Mesangial cell (primary cell): Measurements from ENCODE around the gene GNAQ. TPM values are rescaled to one million over a fixed set of nuclear protein-coding genes. Genes with fewer than 3 reads are reported as not detected.

Source experiments
- total RNA-seq: library from RNA; depleted of rRNA; stranded (reverse); fragments of >200 nt; gene quantifications from 2 replicates; pipeline ENCODE4 v1.2.3, GENCODE V29; 2015

Gene GNAQ
- 20.2 and 22.8 TPM in 2 replicates for total RNA-seq

GRCh38 chr9:78031444-78031892 lies at the start of gene GNAQ:
TSS of gene GNAQ (minus strand) at chr9:78031811. CDS start at chr9:78031235, 576 bp downstream.

Other genes with a start within 250 kb of the GNAQ start
- 10.5 and 35.0 TPM in 2 replicates for gene CEP78, start 204.3 kb upstream of the GNAQ start, total RNA-seq